ENCODE results near the gene PDE3A.

DNA sequence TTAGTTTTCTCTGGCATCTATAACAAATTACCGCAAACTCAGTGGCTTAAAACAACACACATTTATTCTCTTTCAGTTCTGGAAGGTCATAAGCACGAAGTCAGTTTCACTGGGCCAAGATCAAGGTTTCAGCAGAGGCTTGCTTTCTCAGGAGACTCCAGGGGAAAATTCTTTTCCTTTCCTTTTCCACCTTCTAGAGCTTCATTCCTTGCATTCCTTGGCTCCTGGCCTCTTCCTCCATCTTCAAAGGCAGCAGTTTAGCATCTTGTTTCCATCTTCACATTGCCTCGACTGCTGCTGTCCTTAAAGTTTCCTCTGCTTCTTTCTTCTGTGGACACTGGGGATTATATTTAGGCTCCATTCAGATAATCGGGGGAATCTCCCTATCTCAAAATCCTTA lies 106.1 kb downstream of the PDE3A start:
- TF ChIP-seq, protein P1, sequence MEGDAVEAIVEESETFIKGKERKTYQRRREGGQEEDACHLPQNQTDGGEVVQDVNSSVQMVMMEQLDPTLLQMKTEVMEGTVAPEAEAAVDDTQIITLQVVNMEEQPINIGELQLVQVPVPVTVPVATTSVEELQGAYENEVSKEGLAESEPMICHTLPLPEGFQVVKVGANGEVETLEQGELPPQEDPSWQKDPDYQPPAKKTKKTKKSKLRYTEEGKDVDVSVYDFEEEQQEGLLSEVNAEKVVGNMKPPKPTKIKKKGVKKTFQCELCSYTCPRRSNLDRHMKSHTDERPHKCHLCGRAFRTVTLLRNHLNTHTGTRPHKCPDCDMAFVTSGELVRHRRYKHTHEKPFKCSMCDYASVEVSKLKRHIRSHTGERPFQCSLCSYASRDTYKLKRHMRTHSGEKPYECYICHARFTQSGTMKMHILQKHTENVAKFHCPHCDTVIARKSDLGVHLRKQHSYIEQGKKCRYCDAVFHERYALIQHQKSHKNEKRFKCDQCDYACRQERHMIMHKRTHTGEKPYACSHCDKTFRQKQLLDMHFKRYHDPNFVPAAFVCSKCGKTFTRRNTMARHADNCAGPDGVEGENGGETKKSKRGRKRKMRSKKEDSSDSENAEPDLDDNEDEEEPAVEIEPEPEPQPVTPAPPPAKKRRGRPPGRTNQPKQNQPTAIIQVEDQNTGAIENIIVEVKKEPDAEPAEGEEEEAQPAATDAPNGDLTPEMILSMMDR (IDR thresholded peaks at IDR 0.05), result no peak
- TF ChIP-seq JUN (CRISPR knock-in tag; IDR thresholded peaks at IDR 0.05) (no peak), ZNF232 (CRISPR knock-in tag; IDR thresholded peaks at IDR 0.05) (no peak), ZNF263 (CRISPR knock-in tag; IDR thresholded peaks at IDR 0.05; ENCODE audit: low read depth) (no peak), ZNF396 (CRISPR knock-in tag; IDR thresholded peaks at IDR 0.05; ENCODE audit: borderline replicate concordance) (no peak)
- TF ChIP-seq, protein P2, sequence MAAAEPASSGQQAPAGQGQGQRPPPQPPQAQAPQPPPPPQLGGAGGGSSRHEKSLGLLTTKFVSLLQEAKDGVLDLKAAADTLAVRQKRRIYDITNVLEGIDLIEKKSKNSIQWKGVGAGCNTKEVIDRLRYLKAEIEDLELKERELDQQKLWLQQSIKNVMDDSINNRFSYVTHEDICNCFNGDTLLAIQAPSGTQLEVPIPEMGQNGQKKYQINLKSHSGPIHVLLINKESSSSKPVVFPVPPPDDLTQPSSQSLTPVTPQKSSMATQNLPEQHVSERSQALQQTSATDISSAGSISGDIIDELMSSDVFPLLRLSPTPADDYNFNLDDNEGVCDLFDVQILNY (CRISPR knock-in tag; IDR thresholded peaks at IDR 0.05), result no peak
